T-cell (primary cell): ENCODE data around the gene NCAPD3. TPM values are rescaled to one million over a fixed set of nuclear protein-coding genes. Genes with fewer than 3 reads are reported as not detected.

ENCODE experiments used
- ATAC-seq, 4 experiments: fragments of 200-7000 bp in 3 of 4; fragments of 150-1000 bp in 1 of 4; cut with Tn5 transposase; replicated peaks in 1 of 4; 1 replicate in 3 of 4; 2 replicates in 1 of 4; pipeline ENCODE4 v1.10.0; 2021; ENCODE audit warnings: moderate library complexity in 3 of 4, mild to moderate bottlenecking in 2 of 4, moderate number of reproducible peaks in 1 of 4
- CTCF ChIA-PET, 2 donors: fragments of 300-600 bp; sonication (Branson Sonifier 250); formaldehyde crosslinking; loops; one replicate each; lab custom pipeline; 2022; ENCODE audit warnings: antibody characterized with exemption in 2 of 2; lab: Charles Lee
- POLR2A ChIA-PET, 2 donors: fragments of 300-600 bp; sonication (Branson Sonifier 250); formaldehyde crosslinking; loops; one replicate each; lab custom pipeline; 2022; ENCODE audit warnings: antibody characterized with exemption in 2 of 2; lab: Charles Lee
- DNase-seq, 35 experiments: peaks; one replicate each; pipeline versions ENCODE4 v3.0.0 to v3.0.0-alpha.2; 2013 to 2023
- H3K27ac ChIP-seq: one replicate; pipeline ENCODE4 v1.5.1; 2013; ENCODE audit warnings: low read length
- H3K27me3 ChIP-seq, 2 experiments: replicated peaks in 1 of 2; 1 replicate in 1 of 2; 2 replicates in 1 of 2; pipeline versions ENCODE4 v1.6.1 to v1.7.0; 2013; ENCODE audit warnings: low read length in 1 of 2, mixed read lengths in 1 of 2; ENCODE audit not compliant: control insufficient read depth in 2 of 2, insufficient read depth in 2 of 2; ENCODE audit errors: extremely low read depth in 1 of 2
- H3K36me3 ChIP-seq, 2 donors: 1 replicate in 1 of 2; 2 replicates in 1 of 2; pipeline versions ENCODE4 v1.6.1 to v1.7.0; 2013; ENCODE audit warnings: low read length in 1 of 2; ENCODE audit not compliant: control insufficient read depth in 2 of 2, insufficient read depth in 1 of 2; ENCODE audit errors: extremely low read depth in 1 of 2
- H3K4me1 ChIP-seq, 2 experiments: 1 replicate in 1 of 2; 2 replicates in 1 of 2; pipeline versions ENCODE4 v1.6.1 to v1.7.0; 2013; ENCODE audit warnings: low read length in 2 of 2, mixed read lengths in 1 of 2; ENCODE audit not compliant: insufficient read depth in 2 of 2, control insufficient read depth in 1 of 2; ENCODE audit errors: extremely low read depth in 1 of 2
- H3K4me3 ChIP-seq, 2 donors: 1 replicate in 1 of 2; 2 replicates in 1 of 2; pipeline versions ENCODE4 v1.5.1 to v1.7.0; 2013; ENCODE audit warnings: mild to moderate bottlenecking in 2 of 2, low read length in 1 of 2, moderate library complexity in 1 of 2; ENCODE audit not compliant: control insufficient read depth in 1 of 2; ENCODE audit errors: extremely low read depth in 1 of 2
- H3K9me3 ChIP-seq: 2 replicates; pipeline ENCODE4 v1.7.0; 2013
- H3K27ac Mint-ChIP-seq, 2 donors: one replicate each; pipeline ENCODE4 v1.8.0; 2020 to 2021; ENCODE audit warnings: mild to moderate bottlenecking in 2 of 2, mixed read lengths in 2 of 2
- H3K27me3 Mint-ChIP-seq, 2 donors: one replicate each; pipeline ENCODE4 v1.8.0; 2021 to 2022; ENCODE audit warnings: mixed read lengths in 2 of 2
- H3K36me3 Mint-ChIP-seq: one replicate; pipeline ENCODE4 v1.8.0; 2021; ENCODE audit warnings: mixed read lengths
- H3K4me1 Mint-ChIP-seq, 3 donors: one replicate each; pipeline ENCODE4 v1.8.0; 2020 to 2022; ENCODE audit warnings: mixed read lengths in 3 of 3, mild to moderate bottlenecking in 1 of 3
- H3K4me3 Mint-ChIP-seq, 3 donors: one replicate each; pipeline ENCODE4 v1.8.0; 2020 to 2022; ENCODE audit warnings: mild to moderate bottlenecking in 3 of 3, mixed read lengths in 3 of 3, moderate library complexity in 3 of 3
- H3K9me3 Mint-ChIP-seq, 3 donors: one replicate each; pipeline ENCODE4 v1.8.0; 2020 to 2022; ENCODE audit warnings: mixed read lengths in 3 of 3
- WGBS: methylation state at CpG from one replicate; pipeline ENCODE4 v1.1.5; 2013; ENCODE audit warnings: missing lambda C conversion rate; ENCODE audit not compliant: insufficient coverage; 5-methylcytosine and 5-hydroxymethylcytosine counted together
- total RNA-seq, 35 experiments: library from RNA in 6 of 35; stranded (reverse) in 6 of 35; fragments of 120-200 nt in 1 of 35; gene quantifications; one replicate each; pipeline versions ENCODE4 v1.2.1 to v1.2.4 and lab custom pipeline; 2013 to 2026

NCAPD3 gene
- total RNA-seq, 5 donors from 2014 or later (not counting 1 experiment from before 2014, with no cell fraction given): 33.7 to 41.9 (median 36.8) TPM

- H3K36me3 ChIP-seq: peaks cover 28 to 70% of the 10 kb centered on the region in 2 donors
- H3K36me3 Mint-ChIP-seq: peaks cover 30% of the 10 kb centered on the region
- no peak for ATAC-seq
Observed at GRCh38 chr11:134248910-134249480, 25.2 kb upstream of the NCAPD3 start.

GRCh38 chr11:134246678-134247077 is 22.9 kb upstream of the NCAPD3 start:
- Histone ChIP-seq H3K9me3 (no peaks in the 10 kb centered on the region), H3K27ac (no peak overlapping the region), H3K4me1 (peaks cover 1 to 2% of the 10 kb centered on the region in 2 experiments), H3K27me3 (no peaks in the 10 kb centered on the region), H3K36me3 (peaks cover 35 to 86% of the 10 kb centered on the region in 2 donors), H3K4me3 (no peak overlapping the region)
- DNase-seq (no peak), ATAC-seq (no peak)
- peaks cover 2 to 8% (median 3%) of the 10 kb centered on the region in 3 donors for H3K4me1 Mint-ChIP-seq
- H3K36me3 Mint-ChIP-seq: peaks cover 51% of the 10 kb centered on the region
- ChIA-PET CTCF (no interaction called here), POLR2A (no interaction called here)
- H3K9me3 Mint-ChIP-seq: no peaks in the 10 kb centered on the region
- H3K27ac Mint-ChIP-seq: no peak overlapping the region
- WGBS: 83% methylated on average over 1 of the region's 4 CpGs
- H3K4me3 Mint-ChIP-seq: no peak overlapping the region
- no peaks in the 10 kb centered on the region for H3K27me3 Mint-ChIP-seq

More at GRCh38 chr11:134248910-134249480, 25.2 kb upstream of the NCAPD3 start:
- H3K27me3 Mint-ChIP-seq: no peaks in the 10 kb centered on the region
- CTCF ChIA-PET: interaction anchor here (0.7 to 1.0 kb wide), 2 partner anchors 25 kb away, joined by 3 read pairs; partner anchors contain the start of genes NCAPD3 (in 1 of the 2) and VPS26B (in 1 of the 2)
- H3K4me3 Mint-ChIP-seq: no peak overlapping the region
- 65% methylated on average over 3 of the region's 7 CpGs for WGBS
- no peak for DNase-seq
- POLR2A ChIA-PET: interaction anchor here in 1 of 2 donors (0.6 to 0.8 kb wide), 2 partner anchors 20 to 201 kb away, joined by 3 read pairs; no protein-coding TSS in a partner anchor
- H3K9me3 ChIP-seq: no peaks in the 10 kb centered on the region
- H3K27ac Mint-ChIP-seq: peak overlapping the region; percentile 35 to 53
- H3K4me1 ChIP-seq: peaks cover 15 to 16% of the 10 kb centered on the region in 2 experiments
- no peaks in the 10 kb centered on the region for H3K9me3 Mint-ChIP-seq
- H3K27me3 ChIP-seq: no peaks in the 10 kb centered on the region
- H3K27ac ChIP-seq: no peak overlapping the region
- no peak overlapping the region for H3K4me3 ChIP-seq
- peaks cover 18 to 26% (median 20%) of the 10 kb centered on the region in 3 donors for H3K4me1 Mint-ChIP-seq

- ChIA-PET CTCF (no interaction called here), POLR2A (no interaction called here)
- no peaks in the 10 kb centered on the region for H3K27me3 Mint-ChIP-seq
- H3K4me3 Mint-ChIP-seq: no peak overlapping the region
- 89% methylated on average over 11 of the region's 11 CpGs for WGBS
- Histone ChIP-seq H3K27me3 (no peaks in the 10 kb centered on the region), H3K27ac (no peak overlapping the region), H3K36me3 (peaks cover 39 to 87% of the 10 kb centered on the region in 2 donors), H3K9me3 (no peaks in the 10 kb centered on the region), H3K4me1 (no peaks in the 10 kb centered on the region), H3K4me3 (no peak overlapping the region)
- H3K27ac Mint-ChIP-seq: no peak overlapping the region
- peaks cover 51% of the 10 kb centered on the region for H3K36me3 Mint-ChIP-seq
- ATAC-seq (no peak), DNase-seq (no peak)
- H3K4me1 Mint-ChIP-seq: peaks cover 0 to 3% (median 0%) of the 10 kb centered on the region in 3 donors
- no peaks in the 10 kb centered on the region for H3K9me3 Mint-ChIP-seq
Observed at GRCh38 chr11:134246100-134246499, 22.3 kb upstream of the NCAPD3 start.

- no peak overlapping the region for H3K27ac ChIP-seq
- Mint-ChIP-seq H3K27me3 (no peaks in the 10 kb centered on the region), H3K36me3 (peaks cover 51% of the 10 kb centered on the region), H3K27ac (no peak overlapping the region), H3K4me1 (peaks cover 0 to 2% (median 0%) of the 10 kb centered on the region in 3 donors), H3K4me3 (no peak overlapping the region), H3K9me3 (no peaks in the 10 kb centered on the region)
- DNase-seq (no peak), ATAC-seq (no peak)
- H3K36me3 ChIP-seq: peaks cover 37 to 88% of the 10 kb centered on the region in 2 donors
- H3K4me1 ChIP-seq: no peaks in the 10 kb centered on the region
- no peak overlapping the region for H3K4me3 ChIP-seq
- WGBS: 100% methylated on average over 2 of the region's 14 CpGs
- ChIA-PET POLR2A (no interaction called here), CTCF (interaction anchor here (1.2 to 1.6 kb wide), 2 partner anchors 16 to 38 kb away, joined by 3 to 5 read pairs; no protein-coding TSS in a partner anchor)
- H3K27me3 ChIP-seq: no peaks in the 10 kb centered on the region
- H3K9me3 ChIP-seq: no peaks in the 10 kb centered on the region
Observed at GRCh38 chr11:134245434-134245833, 21.7 kb upstream of the NCAPD3 start.

GRCh38 chr11:134244593-134244992 is 20.8 kb upstream of the NCAPD3 start:
- Mint-ChIP-seq H3K4me3 (no peak overlapping the region), H3K9me3 (no peaks in the 10 kb centered on the region), H3K36me3 (peaks cover 58% of the 10 kb centered on the region), H3K4me1 (peaks cover 0 to 2% (median 0%) of the 10 kb centered on the region in 3 donors), H3K27ac (peak overlapping the region in 1 of 2 donors; percentile 46), H3K27me3 (no peaks in the 10 kb centered on the region)
- 85% methylated on average over 5 of the region's 7 CpGs for WGBS
- DNase-seq (peak in 7 of 35 experiments; percentile 12 to 53 (median 20)), ATAC-seq (peak in 3 of 4 experiments; percentile 36 to 69 (median 59))
- Histone ChIP-seq H3K4me1 (no peaks in the 10 kb centered on the region), H3K27ac (no peak overlapping the region), H3K4me3 (no peak overlapping the region), H3K27me3 (no peaks in the 10 kb centered on the region), H3K36me3 (peaks cover 34 to 88% of the 10 kb centered on the region in 2 donors), H3K9me3 (no peaks in the 10 kb centered on the region)
- POLR2A ChIA-PET: no interaction called here
- CTCF ChIA-PET: interaction anchor here (0.6 to 1.6 kb wide), 5 partner anchors 16 to 37 kb away, joined by 3 to 5 read pairs (median 4); no protein-coding TSS in a partner anchor

GRCh38 chr11:134243913-134244312 is 20.1 kb upstream of the NCAPD3 start:
- Mint-ChIP-seq H3K4me1 (peaks cover 0 to 2% (median 0%) of the 10 kb centered on the region in 3 donors), H3K4me3 (no peak overlapping the region), H3K27ac (no peak overlapping the region), H3K27me3 (no peaks in the 10 kb centered on the region), H3K36me3 (peaks cover 56% of the 10 kb centered on the region), H3K9me3 (no peaks in the 10 kb centered on the region)
- ChIA-PET POLR2A (no interaction called here), CTCF (interaction anchor here (1.2 to 1.6 kb wide), 4 partner anchors 15 to 37 kb away, joined by 3 to 5 read pairs (median 4); no protein-coding TSS in a partner anchor)
- WGBS: 97% methylated on average over 4 of the region's 4 CpGs
- Histone ChIP-seq H3K4me3 (no peak overlapping the region), H3K9me3 (no peaks in the 10 kb centered on the region), H3K4me1 (no peaks in the 10 kb centered on the region), H3K27me3 (no peaks in the 10 kb centered on the region), H3K36me3 (peaks cover 33 to 88% of the 10 kb centered on the region in 2 donors), H3K27ac (no peak overlapping the region)
- ATAC-seq: no peak
- DNase-seq: no peak
